GM11168 (cell line): ENCODE measurements around the gene NRAP.

Experiments
- in situ Hi-C: fragments of 300-500 bp; cut with MboI; formaldehyde crosslinking; loops from one replicate; pipeline ENCODE4 v1.12.0; 2022; ENCODE audit warnings: low sequenced_read_pairs; ENCODE audit not compliant: unreplicated experiment

The NRAP gene

DNA sequence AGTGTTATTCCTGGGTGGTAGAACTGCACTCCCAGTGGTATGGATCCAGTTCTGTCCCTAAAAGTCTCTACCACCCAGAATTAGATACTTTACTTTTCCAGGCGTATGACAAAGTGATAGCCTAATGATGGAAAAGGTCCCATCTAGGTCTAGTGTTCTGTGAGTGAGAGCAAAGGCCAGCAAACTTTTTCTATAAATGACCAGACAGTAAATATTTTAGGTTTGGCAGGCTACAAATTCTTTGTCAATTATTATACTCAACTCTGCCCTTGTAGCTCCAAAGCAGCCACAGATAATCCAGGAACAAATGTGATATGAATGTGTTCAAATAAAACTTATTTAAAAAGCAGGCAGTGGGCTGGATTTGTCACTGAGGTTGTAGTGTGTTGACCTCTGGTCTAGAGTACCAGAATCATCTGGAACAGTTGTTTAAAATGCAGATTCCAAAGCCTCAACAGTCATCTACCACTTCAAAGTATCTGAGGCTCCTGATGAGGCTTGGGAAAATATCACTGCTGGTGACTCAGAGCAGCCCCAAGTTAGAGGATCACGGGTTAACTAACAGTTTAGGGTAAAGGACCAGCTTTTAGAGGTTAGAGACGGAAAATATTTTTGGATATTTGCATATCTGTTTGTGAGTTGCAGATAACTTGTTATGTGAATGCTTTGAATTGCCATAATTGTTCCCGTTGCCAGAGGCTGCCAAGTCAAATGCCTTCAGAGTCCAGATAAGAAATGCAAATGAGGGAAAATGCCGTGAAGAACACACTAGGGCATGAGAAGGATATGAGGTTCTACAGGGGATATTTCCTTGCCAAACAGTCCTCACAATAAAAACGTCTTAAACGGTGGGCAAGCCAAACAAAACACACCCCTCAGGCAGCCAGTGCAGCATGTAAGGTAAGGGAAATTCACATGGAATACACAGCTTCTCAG is 19.4 kb downstream of the NRAP start:
- in situ Hi-C loops = no loop called here

DNA sequence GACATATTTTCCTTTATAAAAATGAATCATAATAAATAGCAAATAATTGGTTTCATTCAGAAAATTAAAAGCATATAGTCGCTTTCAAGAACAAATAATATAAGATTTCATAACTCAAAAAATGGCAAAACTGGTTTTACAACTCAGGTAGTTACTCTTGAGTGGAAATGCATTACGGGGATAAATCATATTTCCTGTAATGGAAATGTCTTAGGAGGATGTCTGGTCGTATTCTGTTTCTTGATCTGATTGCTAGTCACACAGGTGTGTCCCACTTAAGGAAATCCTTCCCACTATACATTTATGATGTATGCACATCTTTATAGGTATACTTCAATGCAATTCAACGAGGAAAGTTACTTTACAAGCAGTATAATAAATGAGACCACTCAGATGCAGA is 20.7 kb downstream of the NRAP start:
- in situ Hi-C loops = no loop called here

DNA sequence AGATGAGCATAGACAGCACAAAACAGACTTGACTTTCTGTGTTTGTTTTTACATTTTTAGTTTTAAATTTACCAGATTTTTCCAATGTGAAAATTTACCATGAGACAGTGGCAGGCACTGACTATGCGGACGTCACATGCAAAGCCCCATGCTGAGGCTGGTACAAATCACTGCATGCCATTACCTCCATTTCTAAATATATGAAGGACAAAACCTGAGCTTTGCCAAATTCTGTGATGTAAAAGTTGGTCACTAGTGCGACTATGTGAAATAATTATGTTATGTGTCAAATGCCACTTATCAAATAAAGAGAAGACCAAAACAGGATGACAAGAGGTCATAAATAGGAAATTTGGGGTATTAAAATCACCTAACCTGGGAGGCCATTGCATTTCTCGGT is 22.1 kb downstream of the NRAP start:
- in situ Hi-C loops = no loop called here

DNA sequence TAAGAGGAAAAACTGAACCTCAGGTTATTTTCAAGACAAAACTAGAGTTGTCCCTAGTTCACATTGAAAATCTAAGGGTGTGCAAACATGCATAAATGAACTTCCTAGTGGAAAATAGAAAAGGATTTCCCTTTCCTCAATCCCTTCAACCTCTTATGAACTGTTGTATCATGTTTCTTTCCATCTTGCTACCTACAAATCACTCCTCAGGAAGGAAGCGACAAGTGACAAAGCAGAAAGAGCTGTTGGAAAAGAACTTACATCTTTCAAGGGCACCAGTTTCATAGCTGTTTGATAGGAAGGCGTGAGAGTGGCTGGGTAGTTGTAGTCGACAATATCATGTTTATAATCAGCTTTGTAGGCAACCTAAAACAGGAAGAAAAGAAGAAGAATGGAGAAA is 23.9 kb downstream of the NRAP start:
- in situ Hi-C loops = no loop called here

DNA sequence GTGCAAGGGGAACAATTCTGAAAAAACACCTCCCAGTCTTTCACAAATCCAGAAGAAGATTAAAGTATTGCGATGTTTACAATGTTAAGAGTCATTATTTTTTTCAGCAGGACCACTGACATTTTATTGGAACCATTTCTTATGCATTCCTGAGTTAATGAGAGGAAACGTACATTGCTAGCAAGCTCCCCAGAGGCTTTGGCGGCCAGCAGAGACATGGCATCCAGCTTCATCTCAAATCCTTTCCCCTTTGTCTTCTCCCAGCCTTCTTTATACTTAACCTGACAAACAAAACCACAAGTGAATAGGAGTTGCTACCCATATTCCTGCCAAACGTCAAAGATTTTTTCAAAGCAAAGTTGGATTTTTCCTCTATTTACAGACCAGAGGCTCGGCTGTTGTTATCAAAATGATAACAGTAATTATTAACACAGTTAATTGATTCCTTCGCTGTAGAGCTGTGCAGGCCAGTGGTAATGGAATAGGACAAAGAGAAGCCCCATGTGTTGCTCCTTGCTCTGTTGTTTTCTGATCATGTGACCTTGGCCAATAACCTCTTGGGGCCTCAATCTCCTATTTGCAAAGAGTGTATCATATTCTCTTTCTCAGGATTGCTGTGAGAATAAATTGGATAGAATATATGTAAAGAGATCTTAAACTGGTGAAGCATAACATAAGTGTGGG is 32.0 kb downstream of the NRAP start:
- in situ Hi-C loops = no loop called here

DNA sequence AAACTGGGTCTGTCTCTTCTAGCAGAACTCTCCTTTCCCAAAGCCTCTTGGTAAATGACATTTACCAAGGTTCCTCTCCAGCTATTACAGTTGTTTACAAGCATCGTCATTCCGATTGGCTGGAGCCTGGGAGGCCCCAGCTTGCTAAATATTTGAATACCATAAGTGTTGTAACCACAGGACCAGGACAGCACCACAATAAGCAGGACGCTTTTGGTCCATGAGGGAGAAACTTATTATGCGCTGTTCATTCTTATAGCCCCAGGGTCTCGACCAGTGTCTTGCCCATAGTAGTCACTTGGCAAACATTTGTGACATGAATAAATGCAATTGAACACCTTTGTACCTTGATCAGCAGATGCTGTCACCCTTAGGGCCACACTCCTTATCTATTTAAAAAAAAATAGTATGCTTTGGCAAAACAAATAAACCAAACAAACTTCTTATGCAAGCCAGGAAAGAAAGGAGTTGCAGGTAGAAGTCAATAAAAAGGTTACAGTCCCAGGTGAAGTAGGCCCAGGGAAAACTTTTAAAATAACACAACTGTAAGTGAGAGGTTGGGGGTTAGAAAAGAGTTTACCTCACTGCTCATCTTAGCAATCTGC is 32.8 kb downstream of the NRAP start:
- in situ Hi-C loops = no loop called here

DNA sequence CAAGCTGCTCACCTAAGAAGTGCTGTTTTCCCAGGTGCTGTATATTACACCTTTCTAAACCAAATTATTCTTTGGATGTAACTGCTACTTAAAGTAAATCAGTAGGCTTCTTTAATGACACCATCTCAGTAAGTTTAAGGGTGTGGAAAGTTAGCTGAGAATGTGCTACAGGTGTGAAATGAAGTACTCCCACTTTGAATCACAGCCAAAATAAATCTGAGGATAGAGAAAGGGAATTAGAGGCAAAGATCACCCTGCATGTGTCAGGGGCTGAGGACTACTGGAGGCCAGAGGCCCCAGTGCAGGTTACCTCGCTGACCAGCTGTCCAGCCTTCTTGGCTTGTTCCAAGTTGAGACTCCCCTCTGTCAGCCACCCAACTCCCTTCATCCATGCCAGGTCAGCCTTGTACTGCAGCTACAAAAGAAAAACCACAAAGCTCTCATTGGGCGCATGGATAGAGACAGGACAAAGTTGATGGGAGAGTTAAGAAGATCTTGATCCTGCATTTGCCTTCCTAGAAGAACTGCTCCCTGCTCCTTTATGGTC is 35.2 kb downstream of the NRAP start:
- in situ Hi-C loops = no loop called here

DNA sequence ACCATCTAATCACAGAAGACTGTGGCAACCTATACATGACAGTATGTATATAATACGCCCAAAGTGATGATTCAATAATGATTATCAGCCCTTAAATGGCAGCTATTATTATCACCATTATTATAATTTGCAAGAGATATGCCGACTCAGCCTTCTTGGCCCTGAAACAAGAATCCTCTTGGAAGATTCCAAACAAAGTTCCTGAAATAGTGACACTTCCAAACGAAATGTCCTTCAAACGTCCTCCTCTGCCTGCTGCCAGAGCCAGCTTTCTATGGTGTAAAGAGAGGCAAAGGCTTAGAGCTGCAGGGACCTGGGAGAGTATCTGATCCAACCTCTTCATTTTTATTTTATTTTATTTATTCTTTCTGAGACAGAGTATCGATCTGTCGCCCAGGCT is 36.0 kb downstream of the NRAP start:
- in situ Hi-C loops = no loop called here

DNA sequence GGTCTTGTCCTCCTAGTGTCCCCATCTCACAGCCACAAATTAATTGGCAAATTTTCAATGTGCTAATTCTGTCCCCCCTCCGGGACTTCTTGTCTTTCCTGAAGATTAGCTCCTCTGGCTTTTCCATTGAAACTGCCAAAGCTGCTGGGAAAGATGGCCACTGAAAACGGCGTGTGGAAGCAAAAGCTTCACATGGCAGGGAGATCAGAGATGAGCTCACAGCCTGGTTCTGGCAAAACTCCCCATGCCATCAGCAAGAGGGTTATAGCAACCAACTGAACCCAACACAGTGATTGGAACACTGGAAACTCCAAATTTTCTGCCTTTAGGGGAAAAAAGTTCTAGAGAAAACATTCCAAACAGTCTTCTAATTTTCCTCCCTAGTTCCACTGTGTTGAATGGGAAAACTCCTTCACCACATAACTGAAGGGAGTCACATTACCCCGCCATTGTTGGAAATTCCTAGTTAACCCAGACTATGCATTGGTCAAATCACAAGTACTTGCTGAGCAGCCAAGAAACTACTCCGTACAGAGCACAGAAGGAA is 37.0 kb downstream of the NRAP start:
- in situ Hi-C loops = no loop called here

DNA sequence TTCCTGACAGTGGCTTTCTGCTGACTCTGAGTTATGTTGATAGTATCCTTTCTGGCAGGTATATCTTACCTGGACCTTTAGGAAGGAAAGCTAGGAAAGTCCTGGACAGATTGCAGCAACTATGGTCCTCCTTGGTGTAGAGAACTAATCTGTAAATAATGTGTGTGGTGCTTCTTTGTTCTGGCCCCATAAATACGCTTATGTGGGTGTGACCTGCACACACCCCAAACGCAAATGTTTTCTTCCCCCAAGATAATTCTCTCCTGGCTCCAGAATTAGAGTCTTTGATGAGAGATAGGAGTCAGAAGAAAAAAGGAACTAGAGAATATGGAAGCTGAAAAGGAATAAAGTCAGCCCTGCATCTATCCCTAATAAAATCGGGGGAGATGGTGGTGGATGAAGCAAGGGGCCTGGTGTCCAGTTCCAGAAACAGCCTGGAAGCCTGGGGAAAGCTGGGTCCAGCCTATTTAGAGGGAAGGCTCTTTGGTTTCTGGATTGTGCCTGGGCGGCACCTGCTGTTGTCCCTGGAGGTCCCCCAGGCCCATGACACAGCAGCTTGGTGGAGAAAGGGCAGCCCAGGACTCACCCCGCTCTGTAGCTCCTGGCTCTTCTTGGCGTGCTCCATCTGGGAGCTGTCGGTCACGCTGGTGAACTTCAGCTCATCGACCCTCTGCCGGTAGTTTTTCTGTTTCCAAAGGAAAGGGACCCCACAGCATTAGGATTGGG is 38.2 kb downstream of the NRAP start:
- in situ Hi-C loops = no loop called here

DNA sequence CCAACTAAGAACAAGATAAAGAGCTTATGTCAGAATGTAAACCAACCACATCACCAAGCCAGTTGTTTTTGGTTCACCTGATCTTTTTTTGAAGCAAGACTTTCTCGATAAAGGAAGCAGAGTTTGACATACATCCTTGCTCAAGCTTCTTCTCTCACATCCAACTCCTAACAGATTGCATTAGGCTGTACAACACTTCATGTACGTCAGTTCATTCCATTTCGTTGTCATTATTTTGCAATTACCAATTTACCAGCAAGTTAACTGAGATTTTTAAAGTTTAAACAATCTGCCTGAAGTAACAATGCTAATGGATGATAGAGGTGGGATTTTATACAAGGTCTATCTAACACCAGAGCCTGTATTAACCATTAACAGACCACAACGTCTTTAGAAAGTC is 41.0 kb downstream of the NRAP start:
- in situ Hi-C loops = no loop called here

DNA sequence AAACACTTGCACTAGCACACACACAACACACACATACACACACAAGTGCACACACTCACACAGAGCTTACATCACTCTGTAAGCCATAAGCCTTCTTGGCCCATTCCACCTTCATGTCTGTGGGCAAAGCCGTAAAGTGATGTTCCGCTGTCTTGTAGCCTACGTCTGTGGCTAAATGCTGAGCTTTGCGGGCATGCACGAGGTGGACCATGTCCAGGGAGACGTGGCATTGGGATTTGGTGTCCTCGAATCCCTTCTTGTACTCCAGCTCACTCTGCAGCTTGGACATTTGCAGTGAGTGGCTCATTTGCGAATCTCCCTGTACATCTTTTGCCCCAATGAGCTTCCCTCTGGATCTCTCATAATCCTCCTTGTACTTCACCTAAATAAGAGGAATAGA is 42.0 kb downstream of the NRAP start:
- in situ Hi-C loops = no loop called here

DNA sequence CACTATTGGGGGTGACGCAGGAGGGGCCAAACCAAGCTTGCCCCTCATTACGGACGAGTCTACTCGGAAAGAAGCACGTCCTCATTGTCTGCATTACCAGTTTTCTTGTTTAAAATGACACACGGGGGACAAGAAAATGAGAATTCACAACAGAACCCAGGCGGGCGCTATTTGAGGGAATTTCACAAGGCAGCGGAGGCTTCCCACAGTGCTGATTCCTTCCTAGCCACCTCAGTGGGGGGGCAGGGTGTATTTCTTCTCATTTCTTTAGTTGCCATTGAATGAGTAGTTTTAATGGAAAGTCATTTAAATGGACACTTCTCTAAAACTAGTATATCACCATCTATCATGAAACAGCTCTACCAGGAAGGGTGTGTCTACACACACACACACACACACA is 42.9 kb downstream of the NRAP start:
- in situ Hi-C loops = no loop called here

DNA sequence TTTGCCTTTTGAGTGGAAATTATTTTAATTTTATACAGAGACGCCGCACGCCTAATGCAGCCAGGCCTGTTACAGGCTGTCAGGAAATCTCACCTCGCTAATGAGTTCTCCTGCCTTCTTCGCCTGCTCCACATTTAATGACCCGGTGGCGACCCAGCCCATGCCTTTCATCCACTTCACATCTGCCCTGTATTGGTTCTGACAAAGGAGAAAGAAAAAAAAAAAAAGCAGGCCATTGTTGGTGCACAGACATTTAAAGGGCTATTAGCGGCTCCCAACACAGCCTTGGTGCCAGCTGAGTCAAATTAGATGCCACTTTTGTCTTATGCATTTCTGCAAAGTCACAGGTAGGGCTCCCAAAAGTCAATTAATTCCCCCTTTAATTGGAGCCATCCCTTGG is 43.3 kb downstream of the NRAP start:
- in situ Hi-C loops = no loop called here

DNA sequence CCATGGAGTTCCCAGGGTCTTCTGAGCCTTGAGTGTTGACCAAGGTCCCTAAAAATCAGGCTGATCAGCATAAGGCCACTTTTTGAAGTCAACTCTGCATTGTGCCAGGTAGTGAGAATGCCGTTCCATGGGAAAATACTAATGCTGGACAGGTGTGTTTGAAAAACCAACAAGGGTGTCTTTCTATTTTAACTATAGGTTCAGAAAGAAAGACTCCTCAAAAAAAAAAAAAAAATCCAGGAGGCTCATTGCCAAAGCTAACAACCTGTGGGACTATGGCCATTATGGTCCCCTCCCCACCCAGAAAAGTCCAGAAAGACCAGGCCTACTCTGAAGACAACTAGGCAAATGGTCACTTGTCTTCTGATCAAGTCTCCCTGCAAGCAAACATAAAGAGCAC is 44.4 kb downstream of the NRAP start:
- in situ Hi-C loops = no loop called here

DNA sequence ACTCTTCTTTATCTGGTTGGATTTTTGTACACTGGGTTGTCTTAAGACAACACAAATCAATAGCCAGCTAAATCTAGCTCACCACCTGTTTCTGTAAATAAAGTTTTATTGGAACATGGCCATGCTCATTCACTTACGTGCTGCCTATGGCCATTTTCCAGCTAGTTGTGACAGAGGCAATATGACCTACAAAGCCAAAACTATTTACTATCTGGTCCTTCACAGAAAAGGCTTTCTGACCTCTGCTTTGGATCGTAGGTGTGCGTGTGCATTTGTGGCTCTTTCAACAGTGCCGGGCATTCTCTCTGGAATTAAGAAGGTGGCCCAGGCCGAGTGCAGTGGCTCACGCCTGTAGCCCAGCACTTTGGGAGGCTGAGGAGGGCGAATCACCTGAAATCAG is 45.5 kb downstream of the NRAP start:
- in situ Hi-C loops = no loop called here

DNA sequence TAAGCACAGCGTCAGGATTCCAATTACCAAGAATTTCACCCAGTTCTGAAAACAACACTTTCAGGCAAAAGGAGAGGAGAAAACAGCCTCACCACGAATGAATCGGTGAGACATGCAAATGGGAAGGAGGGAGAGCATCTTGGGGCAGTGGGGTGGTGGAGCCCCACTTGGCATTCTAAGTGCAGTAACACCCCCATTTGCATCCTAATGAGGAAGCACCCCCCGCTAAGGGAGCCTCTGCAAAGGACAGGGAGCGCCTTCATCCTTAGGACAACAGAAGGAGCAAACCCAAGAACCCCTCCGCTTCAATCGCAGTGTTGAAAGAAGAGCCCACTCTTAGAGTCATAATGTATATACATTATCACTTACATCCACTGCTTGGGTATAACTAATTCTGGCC is 46.8 kb downstream of the NRAP start:
- in situ Hi-C loops = no loop called here

DNA sequence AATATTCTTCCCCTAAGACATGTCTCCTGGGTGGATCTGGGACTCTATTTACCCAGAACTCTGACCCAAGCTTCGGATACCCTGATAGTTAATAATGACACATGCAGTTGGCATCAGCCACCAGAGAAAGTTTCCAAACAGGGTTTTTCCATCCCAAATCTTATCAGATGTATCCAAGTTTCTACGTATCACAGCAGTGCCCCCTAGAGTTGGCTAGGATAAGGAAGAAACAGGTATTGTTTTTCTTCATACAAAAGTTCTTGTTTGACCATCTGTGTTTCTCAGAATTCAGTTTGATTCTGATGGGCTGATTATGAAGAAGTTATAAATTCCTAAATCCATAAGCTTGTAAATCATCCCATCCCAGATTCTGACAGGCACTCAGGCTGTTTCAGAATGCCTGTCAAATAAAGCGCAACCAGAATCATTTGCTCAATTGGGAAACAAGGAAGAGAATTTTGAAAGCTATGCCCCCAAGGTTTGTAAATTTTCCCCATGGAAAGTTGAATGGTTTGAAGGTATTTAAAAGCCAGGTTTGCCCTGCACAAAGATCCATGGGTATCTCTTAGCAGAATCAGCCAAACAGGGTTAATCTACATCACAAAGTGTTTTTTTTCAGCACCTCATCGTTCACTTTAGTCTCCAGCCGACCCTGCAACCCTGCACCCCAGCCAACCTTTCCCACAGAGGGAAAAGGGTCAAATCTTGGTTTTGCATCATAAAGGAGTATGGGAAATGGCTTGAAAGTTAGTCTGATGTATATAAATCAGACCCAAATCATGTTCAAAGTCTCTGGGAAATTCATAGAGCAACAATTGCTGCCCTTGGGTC is 47.4 kb downstream of the NRAP start:
- in situ Hi-C loops = no loop called here

DNA sequence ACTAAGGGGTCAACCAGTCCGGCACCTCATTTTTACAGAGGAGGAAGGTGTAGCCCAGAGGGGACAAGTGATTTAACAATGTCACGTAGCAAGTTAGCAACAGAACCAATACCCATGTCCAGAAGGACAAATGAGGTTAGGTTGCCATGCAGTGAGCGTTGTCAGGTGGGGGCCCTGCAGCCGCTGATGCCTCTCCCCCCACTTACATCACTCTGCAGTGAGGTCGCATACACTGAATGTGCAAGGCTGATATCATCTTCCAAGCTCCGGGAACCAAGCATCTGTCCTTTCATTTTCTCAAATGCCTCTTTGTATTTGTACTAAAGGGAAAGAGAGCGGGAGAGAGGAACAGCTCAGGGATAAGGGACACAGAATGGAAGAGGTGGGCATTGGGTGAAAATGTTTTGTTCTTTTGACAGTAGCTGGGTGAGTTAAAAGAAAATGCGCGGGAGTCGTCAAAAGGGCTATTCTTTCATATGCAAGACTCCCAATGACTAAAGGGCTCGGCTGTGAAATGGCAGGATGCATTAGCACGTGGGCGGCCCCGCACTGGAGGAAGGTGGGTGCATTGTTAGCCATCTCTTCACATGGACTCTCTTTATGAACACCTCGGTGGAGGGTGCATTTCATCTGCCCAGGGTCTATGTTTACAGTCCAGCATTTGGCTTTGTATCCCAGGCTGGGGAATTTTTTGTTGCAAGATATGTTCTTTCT is 49.7 kb downstream of the NRAP start:
- in situ Hi-C loops = no loop called here
